GM12878 (cell line): ENCODE data around the gene CSTA. TPM values are rescaled to one million over a fixed set of nuclear protein-coding genes. Genes with fewer than 3 reads are reported as not detected.

Source experiments
- ATAC-seq: fragments of 200-7000 bp; cut with Tn5 transposase; 3 replicates; pipeline ENCODE4 v1.9.1; 2020; ENCODE audit warnings: mild to moderate bottlenecking, moderate library complexity
- BruUV-seq: library from RNA; stranded (reverse); fragments of 400-500 nt; replicated peaks from 2 replicates; lab custom pipeline; 2021; lab: Mats Ljungman, UMichigan
- CTCF ChIA-PET: fragments of 300-600 bp; sonication (Branson Sonifier 250); formaldehyde crosslinking; extraction: SDS; loops from one replicate; lab custom pipeline; 2021; ENCODE audit warnings: inconsistent platforms; lab: Yijun Ruan, JAX
- POLR2A ChIA-PET: fragments of 350-600 bp; formaldehyde crosslinking; extraction: SDS; loops from one replicate; lab custom pipeline; 2021; ENCODE audit warnings: inconsistent platforms; lab: Charles Lee
- RAD21 ChIA-PET: fragments of 300-600 bp; sonication (Branson Sonifier 250); formaldehyde crosslinking; loops from one replicate; lab custom pipeline; 2023; ENCODE audit warnings: antibody characterized with exemption; ENCODE audit not compliant: unreplicated experiment; lab: Charles Lee
- SMC1A ChIA-PET: fragments of 300-600 bp; sonication (Branson Sonifier 250); formaldehyde crosslinking; loops from one replicate; lab custom pipeline; 2023; ENCODE audit not compliant: unreplicated experiment, uncharacterized antibody; lab: Charles Lee
- DNase-seq: peaks from one replicate; pipeline ENCODE4 v3.0.0-alpha.2; 2011; ENCODE audit warnings: low read depth, low spot score
- FAIRE-seq: peaks from 3 replicates; lab custom pipeline; 2011; peaks lifted over from hg19 to GRCh38; lab: Jason Lieb, UNC
- H2AFZ ChIP-seq: 2 replicates; pipeline ENCODE4 v1.6.0; 2011; ENCODE audit warnings: low read depth, low read length, control low read depth; ENCODE audit not compliant: control insufficient read depth
- H3K27ac ChIP-seq: 2 replicates; pipeline ENCODE4 v1.5.1; 2011; ENCODE audit warnings: control low read depth; ENCODE audit not compliant: control insufficient read depth, insufficient read depth
- H3K27me3 ChIP-seq, 2 experiments: replicated peaks in 1 of 2; 2 replicates each; pipeline versions ENCODE4 v1.6.0 to v1.6.1; 2011; ENCODE audit warnings: low read length in 1 of 2; ENCODE audit not compliant: control insufficient read depth in 2 of 2, insufficient read depth in 2 of 2
- H3K36me3 ChIP-seq, 2 experiments: 2 replicates each; pipeline ENCODE4 v1.5.1; 2011; ENCODE audit warnings: low read length in 1 of 2; ENCODE audit not compliant: control insufficient read depth in 2 of 2, insufficient read depth in 2 of 2
- H3K4me1 ChIP-seq: 2 replicates; pipeline ENCODE4 v1.6.1; 2011; ENCODE audit warnings: mild to moderate bottlenecking, low read length, moderate library complexity, mixed read lengths; ENCODE audit not compliant: control insufficient read depth, insufficient read depth
- H3K4me2 ChIP-seq: 2 replicates; pipeline ENCODE4 v1.6.0; 2011; ENCODE audit warnings: control low read depth; ENCODE audit not compliant: control insufficient read depth, insufficient read depth
- H3K4me3 ChIP-seq: fragments of 200-600 bp; sonication (generic); 2 replicates; pipeline ENCODE4 v1.5.1; 2016
- H3K79me2 ChIP-seq: 2 replicates; pipeline ENCODE4 v1.6.0; 2011; ENCODE audit warnings: low read length; ENCODE audit not compliant: control insufficient read depth, insufficient read depth
- H3K9ac ChIP-seq: 2 replicates; pipeline ENCODE4 v1.8.0; 2011; ENCODE audit warnings: low read length, control low read depth, mixed read lengths; ENCODE audit not compliant: control insufficient read depth, insufficient read depth
- H3K9me3 ChIP-seq: replicated peaks from 3 replicates; pipeline ENCODE4 v1.5.1; 2011; ENCODE audit warnings: mild to moderate bottlenecking, low read length; ENCODE audit not compliant: control insufficient read depth, insufficient read depth
- H4K20me1 ChIP-seq: 2 replicates; pipeline ENCODE4 v1.6.0; 2011; ENCODE audit not compliant: control insufficient read depth, insufficient read depth
- EGR1 ChIP-seq, 2 experiments: IDR thresholded peaks; 1 replicate in 1 of 2; 2 replicates in 1 of 2; pipeline ENCODE4 v1.6.1; 2011 to 2012; ENCODE audit warnings: low read depth in 2 of 2, low read length in 2 of 2, borderline replicate concordance in 1 of 2, mild to moderate bottlenecking in 1 of 2, moderate library complexity in 1 of 2
- ETV6 ChIP-seq, 2 experiments: fragments of 450-650 bp in 1 of 2; IDR thresholded peaks in 1 of 2; conservative IDR thresholded peaks in 1 of 2; 2 replicates each; pipeline ENCODE4 v1.6.1; 2014; ENCODE audit warnings: antibody characterized with exemption in 1 of 2, borderline replicate concordance in 1 of 2, low read depth in 1 of 2, mild to moderate bottlenecking in 1 of 2, moderate library complexity in 1 of 2
- FOXK2 ChIP-seq: fragments of 450-650 bp; IDR thresholded peaks from 2 replicates; pipeline ENCODE4 v1.6.1; 2017; ENCODE audit warnings: mild to moderate bottlenecking, moderate library complexity
- HDAC2 ChIP-seq: fragments of 200-600 bp; sonication (generic); IDR thresholded peaks from 2 replicates; pipeline ENCODE4 v1.6.1; 2017
- IRF4 ChIP-seq: IDR thresholded peaks from 2 replicates; pipeline ENCODE4 v1.6.1; 2011; ENCODE audit warnings: low read depth, low read length
- POLR2A ChIP-seq: IDR thresholded peaks from 2 replicates; pipeline ENCODE4 v1.6.1; 2011; ENCODE audit warnings: low read depth, mild to moderate bottlenecking, low read length
- RB1 ChIP-seq: fragments of 450-650 bp; formaldehyde crosslinking; IDR thresholded peaks from 2 replicates; pipeline ENCODE4 v1.6.1; 2017; ENCODE audit warnings: mild to moderate bottlenecking, borderline replicate concordance
- RBBP5 ChIP-seq: fragments of 200-600 bp; sonication (generic); conservative IDR thresholded peaks from 2 replicates; pipeline ENCODE4 v1.6.1; 2016
- RUNX3 ChIP-seq: IDR thresholded peaks from 2 replicates; pipeline ENCODE4 v1.6.1; 2012; ENCODE audit warnings: low read length, inconsistent platforms
- WGBS: methylation state at CpG from one replicate; pipeline ENCODE4 v1.1.6; 2016; ENCODE audit warnings: low lambda C conversion rate; ENCODE audit not compliant: insufficient replicate concordance, insufficient coverage; ENCODE audit errors: missing lambda C conversion rate; 5-methylcytosine and 5-hydroxymethylcytosine counted together
- in situ Hi-C: fragments of 300-500 bp; cut with MboI; formaldehyde crosslinking; loops from 9 replicates; pipeline ENCODE4 v1.14.3; 2018; ENCODE audit warnings: mixed read lengths
- intact Hi-C: fragments of 100-400 bp; cut with micrococcal nuclease; formaldehyde crosslinking; loops from one replicate; pipeline ENCODE4 v1.14.2; 2022; ENCODE audit not compliant: unreplicated experiment
- polyA plus RNA-seq, 11 experiments: library from polyadenylated mRNA; depleted of rRNA in 4 of 11; unstranded in 6 of 11; stranded (reverse) in 5 of 11; fragments of >200 nt; fragmentation: Nextera tagmentation in 4 of 11; fragmentation: Illumina TruSeq in 1 of 11; extraction: Ambion mirVana in 4 of 11; extraction: Trizol in 1 of 11; gene quantifications; 1 replicate in 1 of 11; 2 replicates in 10 of 11; pipeline versions ENCODE4 v1.2.1 to v1.2.3, GENCODE V29; 2011 to 2016; ENCODE audit warnings: inconsistent platforms in 2 of 11, missing spikeins in 2 of 11, low read depth in 1 of 11
- total RNA-seq, 4 experiments: library from RNA; depleted of rRNA in 3 of 4; stranded (reverse); fragments of >200 nt in 3 of 4; fragmentation: Illumina TruSeq in 1 of 4; extraction: Trizol in 1 of 4; gene quantifications; 2 replicates each; pipeline versions ENCODE4 v1.2.1 to v1.2.3, GENCODE V29; 2013 to 2021
- TF ChIP-seq, protein P1 (sequence below): fragments of 450-650 bp; IDR thresholded peaks from 2 replicates; pipeline ENCODE4 v1.6.1; 2017; ENCODE audit warnings: mild to moderate bottlenecking, low read depth, inconsistent platforms; ENCODE audit not compliant: poor library complexity, severe bottlenecking

Gene CSTA
- total and polyA plus RNA-seq, 10 of the 15 experiments (the other 5 are each of a cell fraction or from before 2014, with no cell fraction given) = 1.8 to 6.7 (median 3.4) TPM

DNA sequence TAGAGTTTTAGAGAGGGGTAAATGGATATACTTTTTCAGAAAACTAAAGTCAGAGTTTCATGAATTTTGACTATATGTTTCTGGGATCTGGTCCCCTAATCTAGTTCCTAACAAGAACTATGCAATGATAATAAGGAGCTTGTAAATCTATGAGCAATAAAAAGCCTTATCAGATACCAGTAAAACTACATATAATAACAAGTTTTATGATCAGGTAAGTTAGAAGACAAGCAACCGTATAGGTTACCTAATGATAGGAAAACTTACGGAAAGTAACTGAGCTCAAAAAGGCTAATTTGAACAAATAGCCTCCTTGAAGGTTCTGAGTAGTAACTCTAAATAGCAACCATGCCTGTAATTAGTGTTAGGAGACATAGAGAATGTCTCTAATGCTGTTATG, 37.0 kb downstream of the CSTA start:
- no peak for FAIRE-seq
- no peaks in the 10 kb centered on the region for H4K20me1 ChIP-seq
- H3K36me3 ChIP-seq = peaks cover 4 to 14% of the 10 kb centered on the region in 2 experiments
- H3K9me3 ChIP-seq = no peaks in the 10 kb centered on the region
- H3K4me3 ChIP-seq = no peak overlapping the region
- intact Hi-C loops (no loop called here), in situ Hi-C loops (no loop called here)
- 97% methylated on average over 2 of the region's 2 CpGs for WGBS
- DNase-seq = no peak
- BruUV-seq = no TSS peak
- no peak overlapping the region for H3K4me2 ChIP-seq
- H3K27me3 ChIP-seq = no peaks in the 10 kb centered on the region
- H3K9ac ChIP-seq = no peak overlapping the region
- ATAC-seq = no peak
- SMC1A ChIA-PET = interaction anchor here (0.6 to 5.6 kb wide), 10 partner anchors 9 to 62 kb away, joined by 3 to 50 read pairs (median 6); partner anchors contain the start of genes FAM162A and MIX23
- H3K79me2 ChIP-seq = no peaks in the 10 kb centered on the region
- no peaks in the 10 kb centered on the region for H3K4me1 ChIP-seq
- H2AFZ ChIP-seq = no peak overlapping the region
- TF ChIP-seq FOXK2 = no peak
- TF ChIP-seq RUNX3 = no peak
- no peak for TF ChIP-seq HDAC2
- TF ChIP-seq RB1 = no peak
- no peak for TF ChIP-seq EGR1 (IDR thresholded peaks at IDR 0.05; ENCODE audit: borderline replicate concordance in 1 of 2, low read depth in 2 of 2, low read length in 2 of 2)
- no peak for TF ChIP-seq RBBP5
- TF ChIP-seq, protein P1, sequence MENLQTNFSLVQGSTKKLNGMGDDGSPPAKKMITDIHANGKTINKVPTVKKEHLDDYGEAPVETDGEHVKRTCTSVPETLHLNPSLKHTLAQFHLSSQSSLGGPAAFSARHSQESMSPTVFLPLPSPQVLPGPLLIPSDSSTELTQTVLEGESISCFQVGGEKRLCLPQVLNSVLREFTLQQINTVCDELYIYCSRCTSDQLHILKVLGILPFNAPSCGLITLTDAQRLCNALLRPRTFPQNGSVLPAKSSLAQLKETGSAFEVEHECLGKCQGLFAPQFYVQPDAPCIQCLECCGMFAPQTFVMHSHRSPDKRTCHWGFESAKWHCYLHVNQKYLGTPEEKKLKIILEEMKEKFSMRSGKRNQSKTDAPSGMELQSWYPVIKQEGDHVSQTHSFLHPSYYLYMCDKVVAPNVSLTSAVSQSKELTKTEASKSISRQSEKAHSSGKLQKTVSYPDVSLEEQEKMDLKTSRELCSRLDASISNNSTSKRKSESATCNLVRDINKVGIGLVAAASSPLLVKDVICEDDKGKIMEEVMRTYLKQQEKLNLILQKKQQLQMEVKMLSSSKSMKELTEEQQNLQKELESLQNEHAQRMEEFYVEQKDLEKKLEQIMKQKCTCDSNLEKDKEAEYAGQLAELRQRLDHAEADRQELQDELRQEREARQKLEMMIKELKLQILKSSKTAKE = no peak
- no peak for TF ChIP-seq POLR2A
- no peak for TF ChIP-seq IRF4
- no peak for TF ChIP-seq ETV6 (conservative IDR thresholded peaks at IDR 0.05 in 1 of 2, IDR thresholded peaks at IDR 0.05 in 1 of 2; ENCODE audit: borderline replicate concordance in 1 of 2, low read depth in 1 of 2)
- POLR2A ChIA-PET = interaction anchor here (0.6 to 1.5 kb wide), 5 partner anchors 8 to 96 kb away, joined by 3 to 6 read pairs (median 3); no protein-coding TSS in a partner anchor
- H3K27ac ChIP-seq = no peak overlapping the region
- CTCF ChIA-PET = interaction anchor here (0.7 to 4.3 kb wide), 7 partner anchors 9 to 62 kb away, joined by 3 to 52 read pairs (median 4); partner anchors contain the start of gene MIX23
- RAD21 ChIA-PET = interaction anchor here (0.9 to 1.8 kb wide), 4 partner anchors 48 to 261 kb away, joined by 3 to 4 read pairs (median 3); no protein-coding TSS in a partner anchor
